ENCODE data around the gene PELO. TPM values are rescaled to one million over a fixed set of nuclear protein-coding genes. Genes with fewer than 3 reads are reported as not detected.

The PELO gene
- total and polyA plus RNA-seq, 2 donors from 2014 or later = 29.6 to 38.7 TPM

DNA sequence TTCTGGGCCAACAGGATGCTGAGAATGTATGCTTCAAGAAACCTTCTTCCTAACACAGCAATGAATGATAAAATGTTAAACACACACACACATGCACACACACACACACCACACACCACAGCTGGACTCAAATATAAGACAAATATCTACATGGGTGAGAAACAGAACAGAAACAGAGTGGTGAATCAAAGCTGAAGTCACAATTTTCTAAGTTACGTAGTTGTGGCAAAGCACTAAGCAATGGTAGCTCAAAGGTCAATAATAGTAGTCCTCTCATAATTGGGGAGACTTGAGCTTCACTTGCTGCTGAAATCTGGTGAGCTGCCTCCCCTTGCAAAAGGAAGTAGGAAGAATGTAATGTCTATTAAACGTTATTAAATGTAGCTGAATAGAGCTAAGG lies 33.7 kb upstream of the PELO start:
- Histone ChIP-seq H3K9ac (ENCODE audit: low read length in 3 of 3) (no peak overlapping the region), H3K4me3 (ENCODE audit: low read length in 3 of 3) (no peak overlapping the region), H3K36me3 (ENCODE audit: control insufficient read depth in 2 of 3, insufficient read depth in 3 of 3, low read length in 3 of 3) (no peaks in the 10 kb centered on the region), H3K4me1 (ENCODE audit: control insufficient read depth in 2 of 3, insufficient read depth in 2 of 3, low read depth in 1 of 3, low read length in 3 of 3) (no peaks in the 10 kb centered on the region), H3K9me3 (ENCODE audit: control insufficient read depth in 2 of 3, insufficient read depth in 1 of 3, low read length in 3 of 3) (no peaks in the 10 kb centered on the region), H3K27ac (ENCODE audit: low read depth in 2 of 2, low read length in 2 of 2) (no peak overlapping the region), H3K27me3 (ENCODE audit: control insufficient read depth, insufficient read depth, low read length) (no peaks in the 10 kb centered on the region)
- TF ChIP-seq, protein P1, sequence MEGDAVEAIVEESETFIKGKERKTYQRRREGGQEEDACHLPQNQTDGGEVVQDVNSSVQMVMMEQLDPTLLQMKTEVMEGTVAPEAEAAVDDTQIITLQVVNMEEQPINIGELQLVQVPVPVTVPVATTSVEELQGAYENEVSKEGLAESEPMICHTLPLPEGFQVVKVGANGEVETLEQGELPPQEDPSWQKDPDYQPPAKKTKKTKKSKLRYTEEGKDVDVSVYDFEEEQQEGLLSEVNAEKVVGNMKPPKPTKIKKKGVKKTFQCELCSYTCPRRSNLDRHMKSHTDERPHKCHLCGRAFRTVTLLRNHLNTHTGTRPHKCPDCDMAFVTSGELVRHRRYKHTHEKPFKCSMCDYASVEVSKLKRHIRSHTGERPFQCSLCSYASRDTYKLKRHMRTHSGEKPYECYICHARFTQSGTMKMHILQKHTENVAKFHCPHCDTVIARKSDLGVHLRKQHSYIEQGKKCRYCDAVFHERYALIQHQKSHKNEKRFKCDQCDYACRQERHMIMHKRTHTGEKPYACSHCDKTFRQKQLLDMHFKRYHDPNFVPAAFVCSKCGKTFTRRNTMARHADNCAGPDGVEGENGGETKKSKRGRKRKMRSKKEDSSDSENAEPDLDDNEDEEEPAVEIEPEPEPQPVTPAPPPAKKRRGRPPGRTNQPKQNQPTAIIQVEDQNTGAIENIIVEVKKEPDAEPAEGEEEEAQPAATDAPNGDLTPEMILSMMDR (IDR thresholded peaks at IDR 0.05; ENCODE audit: borderline replicate concordance, extremely low read depth, insufficient read depth) = no peak
- FAIRE-seq (no peak), DNase-seq (no peak)
- intact Hi-C loops (cut with DNase I) = no loop called here

DNA sequence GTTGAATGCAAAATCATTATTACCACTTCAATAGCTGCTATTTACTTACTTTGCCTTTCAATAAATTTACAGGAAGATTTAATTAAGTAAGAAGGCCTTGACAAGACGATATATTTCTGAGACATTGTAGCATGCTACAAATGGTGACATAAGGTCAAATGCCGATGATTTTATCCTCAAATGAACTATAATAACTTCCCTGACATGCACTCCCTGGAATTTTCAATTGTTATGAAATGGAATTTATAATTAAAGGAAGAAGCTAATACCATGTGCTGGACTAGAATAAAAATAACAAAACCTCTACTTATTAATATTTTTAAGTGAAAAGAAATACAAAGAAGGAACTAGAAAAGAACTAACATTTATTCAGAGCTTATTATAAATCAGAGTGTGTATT lies 30.2 kb upstream of the PELO start:
- Histone ChIP-seq H3K9me3 (ENCODE audit: control insufficient read depth in 2 of 3, insufficient read depth in 1 of 3, low read length in 3 of 3) (no peaks in the 10 kb centered on the region), H3K4me1 (ENCODE audit: control insufficient read depth in 2 of 3, insufficient read depth in 2 of 3, low read depth in 1 of 3, low read length in 3 of 3) (no peaks in the 10 kb centered on the region), H3K27me3 (ENCODE audit: control insufficient read depth, insufficient read depth, low read length) (no peaks in the 10 kb centered on the region), H3K27ac (ENCODE audit: low read depth in 2 of 2, low read length in 2 of 2) (no peak overlapping the region), H3K9ac (ENCODE audit: low read length in 3 of 3) (no peak overlapping the region), H3K36me3 (ENCODE audit: control insufficient read depth in 2 of 3, insufficient read depth in 3 of 3, low read length in 3 of 3) (no peaks in the 10 kb centered on the region), H3K4me3 (ENCODE audit: low read length in 3 of 3) (no peak overlapping the region)
- peak; percentile 74 for FAIRE-seq
- TF ChIP-seq, protein P1 (IDR thresholded peaks at IDR 0.05; ENCODE audit: borderline replicate concordance, extremely low read depth, insufficient read depth) = no peak
- no peak for DNase-seq
- intact Hi-C loops (cut with DNase I) = no loop called here

DNA sequence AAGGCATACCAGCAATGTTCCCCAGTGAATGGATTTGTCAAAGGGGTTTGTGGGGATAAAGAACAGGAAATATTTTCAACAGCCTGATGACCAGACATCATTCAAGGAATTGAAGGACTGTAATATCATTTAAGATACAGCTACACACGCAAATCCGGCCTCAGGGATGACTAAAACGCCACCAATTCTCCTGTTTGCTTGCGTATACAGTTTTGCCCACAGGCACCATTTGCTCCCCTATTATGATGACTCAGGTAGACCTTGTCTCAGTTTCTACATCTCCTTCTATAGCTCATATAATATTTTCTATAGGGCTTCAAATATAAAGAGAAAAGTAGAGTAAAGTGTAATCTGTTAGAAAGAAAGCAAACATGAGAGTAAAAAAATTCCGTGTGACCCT lies 29.7 kb upstream of the PELO start:
- H3K4me3 ChIP-seq (ENCODE audit: low read length in 3 of 3) = no peak overlapping the region
- H3K9ac ChIP-seq (ENCODE audit: low read length in 3 of 3) = no peak overlapping the region
- no peaks in the 10 kb centered on the region for H3K4me1 ChIP-seq (ENCODE audit: control insufficient read depth in 2 of 3, insufficient read depth in 2 of 3, low read depth in 1 of 3, low read length in 3 of 3)
- H3K36me3 ChIP-seq (ENCODE audit: control insufficient read depth in 2 of 3, insufficient read depth in 3 of 3, low read length in 3 of 3) = no peaks in the 10 kb centered on the region
- no peak overlapping the region for H3K27ac ChIP-seq (ENCODE audit: low read depth in 2 of 2, low read length in 2 of 2)
- no peaks in the 10 kb centered on the region for H3K9me3 ChIP-seq (ENCODE audit: control insufficient read depth in 2 of 3, insufficient read depth in 1 of 3, low read length in 3 of 3)
- DNase-seq = no peak
- H3K27me3 ChIP-seq (ENCODE audit: control insufficient read depth, insufficient read depth, low read length) = no peaks in the 10 kb centered on the region
- intact Hi-C loops (cut with DNase I) = no loop called here
- TF ChIP-seq, protein P1 (IDR thresholded peaks at IDR 0.05; ENCODE audit: borderline replicate concordance, extremely low read depth, insufficient read depth) = no peak
- FAIRE-seq = no peak

DNA sequence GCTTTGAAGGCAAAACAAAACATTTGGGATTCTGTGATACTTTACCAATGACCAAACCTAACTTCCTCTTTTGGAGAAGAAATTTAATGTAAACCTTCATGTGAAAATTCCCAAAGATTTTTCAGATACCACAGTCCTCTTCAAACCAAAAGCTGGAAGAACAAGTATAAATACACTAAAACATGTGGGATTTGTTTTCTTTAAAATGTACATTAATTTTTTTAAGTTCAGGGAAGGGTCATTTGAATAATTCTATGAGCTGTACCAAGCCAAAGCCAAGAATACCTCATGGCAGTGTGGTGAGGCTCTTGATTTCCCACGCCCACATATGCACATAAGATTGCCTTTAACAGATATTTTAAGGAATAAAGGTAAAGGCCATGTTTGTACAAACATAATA lies 28.4 kb upstream of the PELO start:
- FAIRE-seq (no peak), DNase-seq (no peak)
- H3K9ac ChIP-seq (ENCODE audit: low read length in 3 of 3) = no peak overlapping the region
- H3K9me3 ChIP-seq (ENCODE audit: control insufficient read depth in 2 of 3, insufficient read depth in 1 of 3, low read length in 3 of 3) = no peaks in the 10 kb centered on the region
- no peaks in the 10 kb centered on the region for H3K27me3 ChIP-seq (ENCODE audit: control insufficient read depth, insufficient read depth, low read length)
- no peaks in the 10 kb centered on the region for H3K4me1 ChIP-seq (ENCODE audit: control insufficient read depth in 2 of 3, insufficient read depth in 2 of 3, low read depth in 1 of 3, low read length in 3 of 3)
- TF ChIP-seq, protein P1 (IDR thresholded peaks at IDR 0.05; ENCODE audit: borderline replicate concordance, extremely low read depth, insufficient read depth) = no peak
- intact Hi-C loops (cut with DNase I) = no loop called here
- H3K36me3 ChIP-seq (ENCODE audit: control insufficient read depth in 2 of 3, insufficient read depth in 3 of 3, low read length in 3 of 3) = no peaks in the 10 kb centered on the region
- H3K4me3 ChIP-seq (ENCODE audit: low read length in 3 of 3) = no peak overlapping the region
- H3K27ac ChIP-seq (ENCODE audit: low read depth in 2 of 2, low read length in 2 of 2) = no peak overlapping the region

Measured in kidney (tissue), 14 donors.